HG03354 (cell line): ENCODE data around the gene CYP2F1.
A peak's percentile ranks its signal among the peaks of the same experiment; 100 is the strongest.
"Not testable (repeated sequence)": the region's sequence is repeated elsewhere in the genome, so short reads cannot be mapped to it uniquely, and the experiment has no call there.

Source experiments
- ATAC-seq: cut with Tn5 transposase; IDR thresholded peaks from one replicate; pipeline ENCODE4 v1.9.1; 2021; ENCODE audit warnings: mild to moderate bottlenecking; ENCODE audit not compliant: unreplicated experiment, poor library complexity, severe bottlenecking

Gene CYP2F1

DNA sequence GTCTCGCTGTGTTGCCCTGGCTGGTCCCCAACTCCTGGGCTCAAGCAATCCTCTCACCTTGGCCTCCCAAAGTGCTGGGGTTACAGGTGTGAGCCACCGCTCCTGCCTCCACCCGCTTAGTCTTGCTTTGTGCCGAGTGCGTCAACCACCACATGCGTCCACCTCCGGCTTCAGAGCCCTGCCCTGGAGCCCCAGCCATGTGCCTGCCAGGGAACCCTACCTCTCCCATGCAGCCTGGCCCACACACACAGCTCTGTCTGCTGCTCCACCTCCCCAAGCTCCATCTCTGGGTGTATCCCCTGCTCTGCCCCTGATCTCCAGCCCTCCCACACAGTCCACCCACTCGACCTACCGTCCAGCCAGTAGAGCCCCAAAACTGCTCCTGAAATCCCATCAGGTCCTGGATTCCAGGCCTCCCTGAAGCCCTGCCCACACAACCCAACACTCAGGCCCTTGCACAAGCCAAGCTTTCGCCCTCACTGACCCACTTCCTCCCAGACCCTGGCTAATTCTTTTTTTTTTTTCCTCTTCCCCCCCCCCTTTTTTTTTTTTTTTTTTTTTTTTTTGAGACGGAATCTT is 9.6 kb downstream of the CYP2F1 start:
- ATAC-seq: no peak

DNA sequence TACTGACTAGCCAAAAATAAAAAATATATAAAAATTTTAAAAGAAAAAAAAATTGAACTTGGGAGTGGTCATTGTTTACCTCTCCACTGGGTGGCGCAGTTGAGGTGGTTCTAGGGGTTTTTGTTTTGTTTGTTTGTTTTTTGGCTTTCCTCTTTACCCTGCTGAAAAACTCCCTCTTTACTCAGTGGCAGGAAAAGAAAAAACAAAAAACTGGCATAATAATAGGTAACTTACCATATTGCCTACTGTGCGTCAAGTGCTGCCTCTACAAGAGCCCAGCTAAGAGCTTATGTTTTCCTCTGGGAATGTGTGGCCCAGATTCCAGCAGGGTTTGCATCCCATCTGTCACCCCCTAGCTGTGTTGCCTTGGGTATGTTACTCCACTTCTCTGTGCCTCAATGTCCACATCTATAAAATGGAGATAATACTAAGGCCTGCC is 12.6 kb downstream of the CYP2F1 start:
- ATAC-seq: not testable (repeated sequence)

DNA sequence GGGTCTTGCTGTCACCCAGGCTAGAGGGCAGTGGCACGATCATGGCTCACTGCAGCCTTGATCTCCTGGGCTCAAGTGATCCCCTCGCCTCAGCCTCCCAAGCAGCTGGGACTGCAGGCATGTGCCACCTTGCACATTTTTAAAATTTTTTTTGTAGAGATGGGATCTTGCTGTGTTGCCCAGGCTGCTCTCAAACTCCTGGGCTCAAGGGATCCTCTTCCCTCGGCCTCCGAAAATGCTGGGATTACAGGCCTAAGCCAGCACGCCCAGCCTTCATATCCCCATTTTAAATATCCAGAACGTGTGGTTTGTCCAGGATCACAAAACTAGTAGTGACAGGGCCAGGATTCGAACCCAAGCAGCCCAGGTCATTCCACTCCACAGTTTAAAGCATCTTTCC is 13.1 kb downstream of the CYP2F1 start:
- ATAC-seq: not testable (repeated sequence)

GRCh38 chr19:41127801-41128300 is 13.6 kb downstream of the CYP2F1 start:
- ATAC-seq: peak; percentile 67

GRCh38 chr19:41128692-41129091 is 14.5 kb downstream of the CYP2F1 start:
- no peak for ATAC-seq

- ATAC-seq: no peak
These were observed 17.0 kb downstream of the CYP2F1 start for GRCh38 chr19:41131186-41131585.

- no peak for ATAC-seq
These were observed 19.0 kb downstream of the CYP2F1 start for GRCh38 chr19:41133260-41133659.

DNA sequence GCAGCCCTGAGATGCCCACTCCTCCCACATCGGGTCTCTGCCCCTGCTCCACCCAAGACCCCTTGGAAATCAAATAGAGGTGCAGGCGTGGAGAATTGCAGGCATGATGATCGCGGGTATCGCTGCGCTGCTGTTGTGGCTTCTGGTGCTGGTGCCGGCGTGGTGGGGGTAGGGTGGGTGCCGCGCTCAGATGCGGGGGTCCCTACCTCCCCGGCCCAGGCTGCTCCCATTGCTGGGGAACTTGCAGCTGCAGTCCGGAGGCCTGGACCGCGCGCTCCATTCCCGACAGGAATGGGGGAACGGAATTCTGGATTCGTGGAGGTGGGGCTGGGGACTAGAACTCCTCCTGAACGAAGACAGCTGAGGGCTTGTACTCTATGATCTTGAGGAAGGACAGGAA is 20.4 kb downstream of the CYP2F1 start:
- no peak for ATAC-seq

GRCh38 chr19:41135390-41136384 is 21.5 kb downstream of the CYP2F1 start:
- ATAC-seq: peak; percentile 57

GRCh38 chr19:41136636-41137455 is 22.6 kb downstream of the CYP2F1 start:
- no peak for ATAC-seq

- no peak for ATAC-seq
These were observed 30.2 kb downstream of the CYP2F1 start for GRCh38 chr19:41144403-41144802.

- ATAC-seq: no peak
These were observed 35.6 kb downstream of the CYP2F1 start for GRCh38 chr19:41149831-41150230.

DNA sequence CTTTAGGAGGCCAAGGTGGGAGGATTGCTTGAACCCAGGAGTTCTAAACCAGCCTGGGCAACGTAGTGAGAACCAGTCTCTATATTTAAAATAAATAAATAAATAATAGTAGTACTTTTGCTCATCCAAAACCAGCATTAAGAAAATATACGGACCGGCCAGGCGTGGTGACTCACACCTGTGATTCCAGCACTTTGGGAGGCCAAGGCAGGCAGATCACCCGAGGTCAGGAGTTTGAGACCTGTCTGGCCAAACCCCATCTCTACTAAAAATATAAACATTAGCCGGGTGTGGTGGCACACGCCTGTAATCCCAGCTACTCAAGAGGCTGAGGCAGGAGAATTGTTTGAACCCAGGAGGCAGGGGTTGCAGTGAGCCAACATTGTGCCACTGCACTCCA is 36.8 kb downstream of the CYP2F1 start:
- ATAC-seq: not testable (repeated sequence)

DNA sequence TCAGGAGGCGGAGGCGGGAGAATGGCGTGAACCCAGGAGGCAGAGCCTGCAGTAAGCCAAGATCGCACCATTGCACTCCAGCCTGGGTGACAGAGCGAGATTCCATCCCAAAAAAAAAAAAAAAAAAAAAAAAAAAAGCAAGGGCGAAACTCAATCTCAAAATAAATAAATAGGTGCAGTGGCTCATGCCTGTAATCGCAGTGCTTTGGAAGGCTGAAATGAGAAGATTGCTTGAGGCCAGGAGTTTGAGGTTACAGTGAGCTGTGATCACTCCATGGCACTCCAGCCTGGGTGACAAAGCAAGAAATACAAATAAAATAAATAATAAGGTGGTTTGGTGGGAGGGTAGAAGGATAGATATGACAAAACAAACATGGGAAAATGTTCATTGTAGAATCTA is 39.8 kb downstream of the CYP2F1 start:
- ATAC-seq: no peak

GRCh38 chr19:41156207-41156606 is 42.0 kb downstream of the CYP2F1 start:
- ATAC-seq: no peak

GRCh38 chr19:41159881-41160280 is 45.6 kb downstream of the CYP2F1 start:
- no peak for ATAC-seq

DNA sequence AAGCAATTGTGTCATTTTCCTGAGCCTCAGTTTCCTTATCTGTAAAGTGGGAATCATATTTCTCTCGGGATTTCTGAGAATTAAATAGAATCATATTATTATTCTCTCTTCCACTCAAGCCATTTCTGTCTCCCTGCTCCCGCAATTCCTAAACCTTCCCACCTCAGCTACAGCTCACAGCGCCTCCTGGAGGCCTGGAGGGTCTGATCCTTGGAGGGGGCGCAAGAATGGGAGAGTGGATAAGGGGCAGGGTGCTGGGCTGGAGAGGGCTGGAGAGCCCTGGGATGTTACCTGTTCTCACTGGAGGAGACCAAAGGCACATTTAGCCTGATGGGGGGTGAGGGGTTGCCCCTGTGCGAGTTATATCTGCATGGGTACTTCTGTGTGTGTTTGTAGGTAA is 47.7 kb downstream of the CYP2F1 start:
- no peak for ATAC-seq

DNA sequence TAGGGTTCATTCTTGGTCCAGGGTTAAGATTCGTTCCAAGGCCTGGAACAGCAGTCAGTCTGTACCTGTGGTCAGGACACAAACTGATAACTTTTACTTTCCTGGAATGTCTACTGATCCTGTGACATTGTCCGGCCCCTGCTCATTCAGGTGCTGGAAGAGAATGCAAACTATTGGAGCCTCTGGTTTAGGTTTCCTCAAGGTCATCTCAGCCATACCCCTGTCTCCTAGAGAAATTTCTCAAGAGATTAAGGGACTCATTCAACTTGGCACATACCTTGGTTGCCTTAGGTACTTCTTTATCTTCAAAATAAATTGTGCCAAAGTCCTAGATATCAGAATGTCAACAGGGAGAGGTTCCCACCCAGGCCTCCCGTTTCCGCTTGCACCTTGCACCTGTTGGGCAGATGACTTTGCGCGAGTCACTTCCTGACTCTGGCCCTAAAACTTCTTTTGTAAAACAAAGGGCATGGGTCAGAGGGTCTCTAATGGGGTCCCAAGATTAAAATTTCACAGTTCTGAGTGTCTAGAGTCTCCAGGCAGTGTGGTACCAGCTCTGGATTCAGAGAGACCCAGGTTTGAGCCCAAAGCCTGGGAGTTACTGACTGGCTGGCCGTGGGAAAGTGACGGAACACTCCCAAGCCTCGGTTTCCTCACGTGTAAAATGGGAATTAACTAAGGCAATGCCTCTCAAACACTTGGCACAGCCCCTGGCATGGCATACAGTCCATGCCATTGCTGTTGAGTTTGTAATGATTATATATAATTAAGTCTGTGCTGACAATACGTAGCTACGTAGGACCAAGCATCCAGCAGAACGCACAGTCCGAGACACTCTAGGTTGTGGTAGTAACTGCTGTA is 52.9 kb downstream of the CYP2F1 start:
- no peak for ATAC-seq
